Measurements from ENCODE around the gene OR52E8. TPM values are rescaled to one million over a fixed set of nuclear protein-coding genes. Genes with fewer than 3 reads are reported as not detected.

The OR52E8 gene
- total RNA-seq, 4 donors from 2014 or later, result not detected

DNA sequence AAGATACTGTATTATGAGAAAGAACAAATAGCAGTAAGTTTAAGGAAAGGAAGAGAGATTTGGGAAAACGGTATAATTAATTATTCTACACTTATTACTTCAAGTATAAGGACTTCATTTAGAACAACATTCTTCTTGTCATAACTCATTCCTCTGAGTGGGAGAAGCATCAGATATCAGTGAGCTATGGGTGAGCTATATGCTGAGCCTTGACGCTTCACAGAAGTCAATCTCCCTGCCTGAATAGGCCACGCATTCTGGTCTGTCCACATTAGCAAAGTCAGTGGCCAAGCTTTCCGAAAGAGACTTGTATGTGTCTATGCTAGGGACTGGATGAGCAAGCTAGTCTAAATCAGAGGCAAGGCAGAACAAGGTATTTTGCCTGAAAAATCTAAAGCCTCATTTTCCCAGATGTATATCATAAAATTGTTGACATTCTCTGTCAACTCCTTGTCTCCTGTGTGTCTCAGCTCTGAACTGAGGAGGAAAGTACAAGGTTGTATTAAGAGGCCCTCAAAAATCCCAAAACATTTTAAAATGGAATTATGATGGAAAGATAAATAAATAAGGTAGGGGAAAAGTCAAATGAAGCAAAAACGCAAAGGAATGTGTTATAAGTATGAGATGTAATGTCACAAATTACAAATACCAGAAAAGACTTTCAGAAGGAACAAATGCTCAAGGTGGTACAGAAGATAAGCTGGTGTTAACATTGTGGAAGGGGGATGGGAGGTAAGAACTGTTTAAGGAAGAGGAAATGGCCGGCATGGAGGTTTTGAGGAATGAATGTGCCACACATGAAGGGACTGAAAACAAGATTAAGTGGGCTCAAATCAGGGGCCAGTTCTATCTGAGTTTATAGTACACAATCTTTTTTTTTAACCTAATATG, 47.3 kb downstream of the OR52E8 start:
- Histone ChIP-seq H3K9me3 (no peaks in the 10 kb centered on the region), H3K4me3 (no peak overlapping the region), H3K27ac (no peak overlapping the region), H3K4me1 (peaks cover 0 to 13% (median 0%) of the 10 kb centered on the region in 3 donors), H3K27me3 (peaks cover 0 to 8% (median 0%) of the 10 kb centered on the region in 4 donors), H3K36me3 (no peaks in the 10 kb centered on the region)
- DNase-seq, result no peak
- intact Hi-C loops (cut with DNase I), result loop anchor here (10.0 kb wide), 1 partner anchor 335 kb away; no protein-coding TSS in a partner anchor
- no peak for TF ChIP-seq POLR2A (IDR thresholded peaks at IDR 0.05)
- TF ChIP-seq, protein P1, sequence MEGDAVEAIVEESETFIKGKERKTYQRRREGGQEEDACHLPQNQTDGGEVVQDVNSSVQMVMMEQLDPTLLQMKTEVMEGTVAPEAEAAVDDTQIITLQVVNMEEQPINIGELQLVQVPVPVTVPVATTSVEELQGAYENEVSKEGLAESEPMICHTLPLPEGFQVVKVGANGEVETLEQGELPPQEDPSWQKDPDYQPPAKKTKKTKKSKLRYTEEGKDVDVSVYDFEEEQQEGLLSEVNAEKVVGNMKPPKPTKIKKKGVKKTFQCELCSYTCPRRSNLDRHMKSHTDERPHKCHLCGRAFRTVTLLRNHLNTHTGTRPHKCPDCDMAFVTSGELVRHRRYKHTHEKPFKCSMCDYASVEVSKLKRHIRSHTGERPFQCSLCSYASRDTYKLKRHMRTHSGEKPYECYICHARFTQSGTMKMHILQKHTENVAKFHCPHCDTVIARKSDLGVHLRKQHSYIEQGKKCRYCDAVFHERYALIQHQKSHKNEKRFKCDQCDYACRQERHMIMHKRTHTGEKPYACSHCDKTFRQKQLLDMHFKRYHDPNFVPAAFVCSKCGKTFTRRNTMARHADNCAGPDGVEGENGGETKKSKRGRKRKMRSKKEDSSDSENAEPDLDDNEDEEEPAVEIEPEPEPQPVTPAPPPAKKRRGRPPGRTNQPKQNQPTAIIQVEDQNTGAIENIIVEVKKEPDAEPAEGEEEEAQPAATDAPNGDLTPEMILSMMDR (IDR thresholded peaks at IDR 0.05), result no peak
- 68 to 73% methylated on average over 5 to 6 of the region's 6 CpGs for WGBS, 2 donors

DNA sequence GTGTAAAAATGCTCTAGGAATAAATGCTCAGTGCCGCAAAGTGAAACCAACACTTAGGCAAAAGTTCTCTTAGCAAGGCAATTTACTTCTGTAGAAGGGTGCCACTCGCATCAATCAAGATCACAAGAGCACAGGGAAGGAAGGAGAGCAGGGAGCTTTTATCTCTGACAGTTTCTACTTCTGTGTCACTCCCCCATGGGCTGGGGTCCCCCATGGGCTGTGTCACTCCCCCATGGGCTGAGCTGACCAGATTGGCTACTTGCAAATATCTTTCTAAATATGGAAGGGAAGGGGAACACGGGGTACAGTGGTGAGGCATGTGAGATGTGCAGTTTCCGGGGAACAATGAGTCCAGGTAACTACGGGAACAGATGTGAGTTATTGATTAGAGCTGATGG, 48.4 kb downstream of the OR52E8 start:
- Histone ChIP-seq H3K27me3 (peaks cover 0 to 8% (median 0%) of the 10 kb centered on the region in 4 donors), H3K36me3 (no peaks in the 10 kb centered on the region), H3K27ac (no peak overlapping the region), H3K9me3 (no peaks in the 10 kb centered on the region), H3K4me3 (peak overlapping the region; percentile 22 to 60 (median 45)), H3K4me1 (peaks cover 0 to 13% (median 0%) of the 10 kb centered on the region in 3 donors)
- 50 to 55% methylated on average over 4 to 5 of the region's 5 CpGs for WGBS, 2 donors
- intact Hi-C loops (cut with DNase I), result loop anchor here (10.0 kb wide), 1 partner anchor 334 kb away; no protein-coding TSS in a partner anchor
- no peak for DNase-seq
- no peak for TF ChIP-seq POLR2A (IDR thresholded peaks at IDR 0.05)
- TF ChIP-seq, protein P1 (IDR thresholded peaks at IDR 0.05), result no peak

DNA sequence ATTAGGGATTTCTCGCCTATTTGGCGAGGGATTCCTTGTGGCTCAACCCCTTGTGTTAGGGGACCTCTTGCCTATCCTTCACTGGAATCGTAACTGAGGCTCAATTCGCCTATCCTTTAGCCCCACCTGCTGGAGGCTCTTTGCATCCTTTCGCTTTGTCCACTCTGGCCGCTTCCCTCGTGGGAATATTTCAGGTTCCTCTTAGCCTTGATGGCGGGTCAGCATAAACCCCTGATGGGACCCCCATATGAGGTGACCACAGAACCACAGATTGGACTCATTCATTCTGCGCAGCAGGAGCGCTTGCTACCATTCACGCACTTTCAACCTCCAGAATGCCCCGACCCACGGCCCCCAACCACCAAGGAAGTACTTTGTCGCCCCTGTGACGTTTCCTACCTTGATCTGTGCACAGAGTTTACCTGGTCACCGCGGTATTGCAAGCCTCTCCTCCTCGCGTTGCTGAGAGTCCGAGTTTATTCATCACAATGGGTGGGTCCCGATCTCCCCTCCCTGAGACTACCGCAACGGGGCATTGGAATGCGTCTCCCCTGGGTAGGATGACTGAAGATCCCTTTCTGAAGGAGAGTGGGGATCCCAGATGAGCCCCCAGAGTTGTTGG, 48.9 kb downstream of the OR52E8 start, which contains the start of gene OR52N2:
TSS of gene OR52N2 (plus strand) at position 425 of the 622 bp plus-strand sequence. CDS start 11,412 bp downstream, outside the sequence.
- Histone ChIP-seq H3K4me3 (peak within 1 kb of the TSS; percentile 22 to 60 (median 45)), H3K27me3 (peaks cover 0 to 8% (median 0%) of the 10 kb centered on the region in 4 donors), H3K36me3 (no peaks in the 10 kb centered on the region), H3K4me1 (peaks cover 0 to 13% (median 0%) of the 10 kb centered on the region in 3 donors), H3K27ac (no peak within 1 kb of the TSS), H3K9me3 (no peaks in the 10 kb centered on the region)
- intact Hi-C loops (cut with DNase I), result loop anchor here (10.0 kb wide), 1 partner anchor 334 kb away; no protein-coding TSS in a partner anchor
- WGBS, 2 donors, result 8 to 10% methylated on average over 13 to 22 of the region's 24 CpGs
- TF ChIP-seq, protein P1 (IDR thresholded peaks at IDR 0.05), result peak; percentile 65 to 79 (median 76)
- no peak for TF ChIP-seq POLR2A (IDR thresholded peaks at IDR 0.05)
- DNase-seq, result peak; percentile 7

DNA sequence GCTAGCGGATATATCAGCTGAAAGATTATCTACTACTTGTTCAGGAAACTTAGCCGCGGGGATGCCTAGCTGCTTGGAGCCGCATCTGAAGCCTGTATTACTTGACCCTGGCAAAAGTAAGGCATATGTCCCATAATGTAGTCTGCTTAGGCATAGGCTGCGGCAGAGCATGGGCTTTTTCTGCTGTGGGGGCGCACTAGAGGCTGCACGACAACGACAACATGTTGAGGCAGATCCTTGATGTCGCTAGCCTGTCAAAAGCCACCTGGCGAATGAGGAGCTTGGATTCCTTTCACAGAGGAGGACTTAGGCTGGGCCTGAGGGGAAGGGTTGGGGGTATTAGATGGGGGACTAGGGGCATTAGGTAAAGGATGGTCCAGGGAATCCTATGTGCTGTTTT, 49.9 kb downstream of the OR52E8 start:
- WGBS, 2 donors, result 50 to 56% methylated on average over 7 to 10 of the region's 10 CpGs
- TF ChIP-seq POLR2A (IDR thresholded peaks at IDR 0.05), result no peak
- TF ChIP-seq, protein P1 (IDR thresholded peaks at IDR 0.05), result no peak

More for the DNA sequence above, 49.9 kb downstream of the OR52E8 start:
- no peak overlapping the region for H3K4me3 ChIP-seq
- H3K27me3 ChIP-seq, result peaks cover 0 to 8% (median 0%) of the 10 kb centered on the region in 4 donors
- intact Hi-C loops (cut with DNase I), result loop anchor here (10.0 kb wide), 1 partner anchor 333 kb away; no protein-coding TSS in a partner anchor
- H3K36me3 ChIP-seq, result no peaks in the 10 kb centered on the region
- H3K4me1 ChIP-seq, result peaks cover 0 to 13% (median 0%) of the 10 kb centered on the region in 3 donors
- no peak overlapping the region for H3K27ac ChIP-seq
- DNase-seq, result no peak
- no peaks in the 10 kb centered on the region for H3K9me3 ChIP-seq

Other genes with a start within 250 kb of the OR52E8 start
- 1 to 10 TPM; 2.9 to 7.4 (median 6.2) TPM for gene TRIM34, start 232.7 kb downstream of the OR52E8 start, total RNA-seq
- 10 to 100 TPM; 12.6 to 15.7 (median 14.9) TPM for gene TRIM5, start 172.6 kb downstream of the OR52E8 start, total RNA-seq
- 10 to 100 TPM; 16.0 to 51.9 (median 32.1) TPM for gene TRIM22, start 167.9 kb downstream of the OR52E8 start, total RNA-seq
- gene OR56B1, start 121.2 kb downstream of the OR52E8 start, total RNA-seq, result not detected
- not detected for gene OR52N4, start 103.4 kb downstream of the OR52E8 start, total RNA-seq
- gene OR52N5, start 74.3 kb downstream of the OR52E8 start, total RNA-seq, result not detected
- not detected for gene OR52N1, start 66.4 kb downstream of the OR52E8 start, total RNA-seq
- gene OR52N2, start 48.8 kb downstream of the OR52E8 start, total RNA-seq, result not detected
- gene OR52E6, start 15.8 kb downstream of the OR52E8 start, total RNA-seq, result not detected
- gene OR52E4, start 22.9 kb upstream of the OR52E8 start, total RNA-seq, result not detected
- not detected for gene OR52E5, start 35.5 kb upstream of the OR52E8 start, total RNA-seq
- not detected for gene OR56A3, start 84.6 kb upstream of the OR52E8 start, total RNA-seq
- gene OR56A5, start 110.8 kb upstream of the OR52E8 start, total RNA-seq, result not detected
- gene OR52L1, start 129.3 kb upstream of the OR52E8 start, total RNA-seq, result not detected
- gene OR56A4, start 149.3 kb upstream of the OR52E8 start, total RNA-seq, result not detected
- gene OR56A1, start 173.1 kb upstream of the OR52E8 start, total RNA-seq, result not detected
- not detected for gene OR56B4, start 250.0 kb upstream of the OR52E8 start, total RNA-seq